H9 (cell line): Measurements from ENCODE around the gene GPR68. TPM values are rescaled to one million over a fixed set of nuclear protein-coding genes. Genes with fewer than 3 reads are reported as not detected.

Experiments
- DNase-seq: peaks from one replicate; pipeline ENCODE4 v3.0.0-alpha.2; 2017
- H2AFZ ChIP-seq: one replicate; pipeline ENCODE4 v1.6.1; 2013; ENCODE audit warnings: mild to moderate bottlenecking, low read length, control low read depth, moderate library complexity
- H2AK5ac ChIP-seq: 2 replicates; pipeline ENCODE4 v1.6.1; 2013; ENCODE audit warnings: low read length, control low read depth, mixed read lengths; ENCODE audit not compliant: insufficient read length
- H2BK120ac ChIP-seq: one replicate; pipeline ENCODE4 v1.6.1; 2013; ENCODE audit warnings: low read depth, mild to moderate bottlenecking, low read length, control low read depth, inconsistent platforms; ENCODE audit not compliant: poor library complexity, severe bottlenecking
- H2BK12ac ChIP-seq: 2 replicates; pipeline ENCODE4 v1.6.1; 2013; ENCODE audit warnings: low read length, control low read depth, mixed read lengths, low read depth; ENCODE audit not compliant: insufficient read length
- H2BK15ac ChIP-seq: 2 replicates; pipeline ENCODE4 v1.6.1; 2013; ENCODE audit warnings: low read depth, low read length, control low read depth
- H2BK20ac ChIP-seq: one replicate; pipeline ENCODE4 v1.6.1; 2013; ENCODE audit warnings: low read depth, mild to moderate bottlenecking, low read length, control low read depth, inconsistent platforms; ENCODE audit not compliant: poor library complexity, severe bottlenecking
- H2BK5ac ChIP-seq: 2 replicates; pipeline ENCODE4 v1.6.1; 2013; ENCODE audit warnings: low read length, control low read depth, mixed read lengths; ENCODE audit not compliant: insufficient read length
- H3K14ac ChIP-seq: 2 replicates; pipeline ENCODE4 v1.6.1; 2013; ENCODE audit warnings: low read length, control low read depth; ENCODE audit not compliant: insufficient read depth
- H3K18ac ChIP-seq: 2 replicates; pipeline ENCODE4 v1.6.1; 2013; ENCODE audit warnings: low read depth, mild to moderate bottlenecking, mixed read lengths, low read length, control low read depth; ENCODE audit not compliant: insufficient read length
- H3K23ac ChIP-seq: 2 replicates; pipeline ENCODE4 v1.6.1; 2013; ENCODE audit warnings: low read length, control low read depth, mixed read lengths, low read depth; ENCODE audit not compliant: insufficient read length
- H3K23me2 ChIP-seq: 2 replicates; pipeline ENCODE4 v1.6.1; 2013; ENCODE audit warnings: low read depth, mild to moderate bottlenecking, mixed read lengths, low read length, control low read depth; ENCODE audit not compliant: insufficient read length, poor library complexity, severe bottlenecking
- H3K27ac ChIP-seq: 2 replicates; pipeline ENCODE4 v1.5.1; 2013; ENCODE audit warnings: low read length, control low read depth, mixed read lengths, low read depth; ENCODE audit not compliant: insufficient read length
- H3K27me3 ChIP-seq: 2 replicates; pipeline ENCODE4 v1.6.1; 2013; ENCODE audit warnings: low read length, control low read depth, inconsistent platforms; ENCODE audit not compliant: insufficient read depth
- H3K4ac ChIP-seq: 2 replicates; pipeline ENCODE4 v1.6.1; 2013; ENCODE audit warnings: low read depth, mild to moderate bottlenecking, control low read depth, inconsistent platforms, low read length, moderate library complexity
- H3K4me1 ChIP-seq: 2 replicates; pipeline ENCODE4 v1.6.1; 2013; ENCODE audit warnings: low read length, control low read depth, inconsistent platforms; ENCODE audit not compliant: insufficient read depth
- H3K4me2 ChIP-seq: 2 replicates; pipeline ENCODE4 v1.6.1; 2013; ENCODE audit warnings: low read length, control low read depth, mixed read lengths; ENCODE audit not compliant: insufficient read length, insufficient read depth
- H3K56ac ChIP-seq: 2 replicates; pipeline ENCODE4 v1.6.1; 2013; ENCODE audit warnings: low read depth, mild to moderate bottlenecking, mixed read lengths, low read length, control low read depth; ENCODE audit not compliant: insufficient read length
- H3K79me1 ChIP-seq: 2 replicates; pipeline ENCODE4 v1.6.1; 2013; ENCODE audit warnings: low read depth, mild to moderate bottlenecking, moderate library complexity, low read length, control low read depth, inconsistent platforms; ENCODE audit not compliant: insufficient read depth, poor library complexity, severe bottlenecking
- H3K79me2 ChIP-seq: 2 replicates; pipeline ENCODE4 v1.6.1; 2013; ENCODE audit warnings: low read length, control low read depth, inconsistent platforms; ENCODE audit not compliant: insufficient read depth
- H3K9ac ChIP-seq: 2 replicates; pipeline ENCODE4 v1.6.1; 2013; ENCODE audit warnings: low read length, control low read depth, mixed read lengths; ENCODE audit not compliant: insufficient read length; ENCODE audit errors: extremely low read depth
- H3K9me3 ChIP-seq: one replicate; pipeline ENCODE4 v1.6.1; 2013; ENCODE audit warnings: low read depth, low read length, inconsistent platforms; ENCODE audit not compliant: control insufficient read depth
- H3T11ph ChIP-seq: one replicate; pipeline ENCODE4 v1.6.1; 2013; ENCODE audit warnings: mild to moderate bottlenecking, low read length, control low read depth, inconsistent platforms
- H4K20me1 ChIP-seq: one replicate; pipeline ENCODE4 v1.6.1; 2013; ENCODE audit not compliant: control insufficient read depth, insufficient read length, insufficient read depth
- H4K5ac ChIP-seq: 2 replicates; pipeline ENCODE4 v1.6.1; 2013; ENCODE audit warnings: low read depth, mild to moderate bottlenecking, mixed read lengths, low read length, control low read depth; ENCODE audit not compliant: insufficient read length
- H4K8ac ChIP-seq: replicated peaks from 2 replicates; pipeline ENCODE4 v1.6.1; 2013; ENCODE audit warnings: low read length, control low read depth, mixed read lengths, low read depth; ENCODE audit not compliant: insufficient read length
- H4K91ac ChIP-seq: 2 replicates; pipeline ENCODE4 v1.6.1; 2013; ENCODE audit warnings: low read depth, mild to moderate bottlenecking, moderate library complexity, mixed read lengths, low read length, control low read depth; ENCODE audit not compliant: insufficient read length
- H3K27ac Mint-ChIP-seq, 3 experiments: 2 replicates in 2 of 3; 3 replicates in 1 of 3; pipeline ENCODE4 v1.8.0; 2020 to 2021; ENCODE audit warnings: mixed read lengths in 3 of 3, mild to moderate bottlenecking in 1 of 3, moderate library complexity in 1 of 3
- H3K27me3 Mint-ChIP-seq: 2 replicates; pipeline ENCODE4 v1.8.0; 2021; ENCODE audit warnings: low read depth, mild to moderate bottlenecking, moderate library complexity, mixed read lengths
- H3K36me3 Mint-ChIP-seq, 3 experiments: 2 replicates in 2 of 3; 3 replicates in 1 of 3; pipeline ENCODE4 v1.8.0; 2020 to 2021; ENCODE audit warnings: low read depth in 3 of 3, mixed read lengths in 3 of 3; ENCODE audit not compliant: insufficient read depth in 1 of 3
- H3K4me1 Mint-ChIP-seq, 2 experiments: 2 replicates each; pipeline ENCODE4 v1.8.0; 2020; ENCODE audit warnings: mixed read lengths in 2 of 2
- H3K4me3 Mint-ChIP-seq, 2 experiments: 2 replicates in 1 of 2; 3 replicates in 1 of 2; pipeline ENCODE4 v1.8.0; 2020 to 2021; ENCODE audit warnings: mild to moderate bottlenecking in 2 of 2, mixed read lengths in 2 of 2, moderate library complexity in 1 of 2
- H3K9me3 Mint-ChIP-seq, 2 experiments: 2 replicates in 1 of 2; 3 replicates in 1 of 2; pipeline ENCODE4 v1.8.0; 2020; ENCODE audit warnings: mild to moderate bottlenecking in 2 of 2, mixed read lengths in 2 of 2, moderate library complexity in 1 of 2
- CTCF ChIP-seq: fragments of 200-600 bp; sonication (generic); conservative IDR thresholded peaks from 3 replicates; pipeline ENCODE4 v1.8.0; 2021; ENCODE audit warnings: antibody characterized with exemption, mild to moderate bottlenecking
- WGBS: extraction: QIAGEN DNeasy Blood & Tissue Kit; methylation state at CpG from one replicate; pipeline ENCODE4 v1.1.7; 2013; ENCODE audit warnings: missing lambda C conversion rate, low lambda C conversion rate, mixed read lengths; ENCODE audit not compliant: insufficient read length; ENCODE audit errors: extremely low coverage; 5-methylcytosine and 5-hydroxymethylcytosine counted together
- total RNA-seq: library from RNA; stranded (reverse); gene quantifications from 2 replicates; pipeline ENCODE4 v1.2.1, GENCODE V29; 2021

Gene GPR68
- total RNA-seq, 1 experiment from 2014 or later, result 0.33 TPM

GRCh38 chr14:91195881-91196280 lies 48.6 kb downstream of the GPR68 start:
- peaks cover 15 to 54% (median 41%) of the 10 kb centered on the region in 3 experiments for H3K36me3 Mint-ChIP-seq
- WGBS, result no CpG with 5 or more reads among the region's 10 CpGs

More at GRCh38 chr14:91195881-91196280, 48.6 kb downstream of the GPR68 start:
- Mint-ChIP-seq H3K27me3 (no peaks in the 10 kb centered on the region), H3K9me3 (peaks cover 10 to 14% of the 10 kb centered on the region in 2 experiments), H3K4me1 (no peaks in the 10 kb centered on the region), H3K4me3 (no peak overlapping the region; a peak in 1 of 5 replicates), H3K27ac (no peak overlapping the region)
- Histone ChIP-seq H2BK5ac (no peak overlapping the region), H4K8ac (no peak overlapping the region), H3K23ac (no peak overlapping the region), H3K79me2 (no peaks in the 10 kb centered on the region), H3K56ac (no peak overlapping the region), H3T11ph (no peak overlapping the region), H3K27ac (no peak overlapping the region), H4K20me1 (no peaks in the 10 kb centered on the region), H3K4me1 (no peaks in the 10 kb centered on the region), H2BK15ac (no peak overlapping the region), H4K91ac (no peak overlapping the region), H3K23me2 (no peaks in the 10 kb centered on the region), H4K5ac (no peak overlapping the region), H2BK120ac (no peak overlapping the region), H3K9me3 (peaks cover 5% of the 10 kb centered on the region), H3K18ac (no peak overlapping the region), H3K4ac (no peak overlapping the region), H2BK12ac (no peak overlapping the region), H2AK5ac (no peak overlapping the region), H2BK20ac (no peak overlapping the region), H2AFZ (no peak overlapping the region), H3K14ac (no peak overlapping the region), H3K27me3 (no peaks in the 10 kb centered on the region), H3K4me2 (no peak overlapping the region), H3K9ac (no peak overlapping the region), H3K79me1 (no peaks in the 10 kb centered on the region)
- DNase-seq, result no peak
- TF ChIP-seq CTCF, result no peak
